HG02943 (cell line): Measurements from ENCODE around the gene KIAA1958.

Experiments
- ATAC-seq: cut with Tn5 transposase; IDR thresholded peaks from one replicate; pipeline ENCODE4 v1.9.1; 2021; ENCODE audit warnings: mild to moderate bottlenecking, low read depth, moderate library complexity; ENCODE audit not compliant: unreplicated experiment

KIAA1958 gene

GRCh38 chr9:112552229-112553056, 65.8 kb downstream of the KIAA1958 start:
- no peak for ATAC-seq

- no peak for ATAC-seq
Measured at GRCh38 chr9:112553256-112553826, 66.7 kb downstream of the KIAA1958 start.

- no peak for ATAC-seq
Measured at GRCh38 chr9:112554516-112554915, 67.9 kb downstream of the KIAA1958 start.

GRCh38 chr9:112555101-112555643, 68.5 kb downstream of the KIAA1958 start:
- no peak for ATAC-seq

- no peak for ATAC-seq
Measured at GRCh38 chr9:112555844-112556482, 69.3 kb downstream of the KIAA1958 start.

GRCh38 chr9:112556497-112557442, 70.1 kb downstream of the KIAA1958 start:
- ATAC-seq = no peak

- no peak for ATAC-seq
Measured at GRCh38 chr9:112558476-112558875, 71.8 kb downstream of the KIAA1958 start.

GRCh38 chr9:112558978-112559377, 72.4 kb downstream of the KIAA1958 start:
- no peak for ATAC-seq

- no peak for ATAC-seq
Measured at GRCh38 chr9:112559629-112560413, 73.2 kb downstream of the KIAA1958 start.

- ATAC-seq = no peak
Measured at GRCh38 chr9:112562235-112562958, 75.8 kb downstream of the KIAA1958 start.

- no peak for ATAC-seq
Measured at GRCh38 chr9:112569186-112569585, 82.6 kb downstream of the KIAA1958 start.

GRCh38 chr9:112570671-112571167, 84.1 kb downstream of the KIAA1958 start:
- ATAC-seq = no peak

GRCh38 chr9:112571624-112572355, 85.2 kb downstream of the KIAA1958 start:
- ATAC-seq = no peak

GRCh38 chr9:112572416-112572815, 85.8 kb downstream of the KIAA1958 start:
- ATAC-seq = no peak

GRCh38 chr9:112574008-112574407, 87.4 kb downstream of the KIAA1958 start:
- ATAC-seq = no peak

- no peak for ATAC-seq
Measured at GRCh38 chr9:112575107-112575506, 88.5 kb downstream of the KIAA1958 start.

- no peak for ATAC-seq
Measured at GRCh38 chr9:112581469-112582176, 95.0 kb downstream of the KIAA1958 start.
